ENCODE data around the gene MAGI3.

GRCh38 chr1:113582084-113582483 is 191.8 kb downstream of the MAGI3 start:
- TF ChIP-seq CTCF (conservative IDR thresholded peaks at IDR 0.05; ENCODE audit: low read length) (no peak), EZH2phosphoT487 (IDR thresholded peaks at IDR 0.05; ENCODE audit: borderline replicate concordance) (no peak)

Measured in Loucy (cell line).